SK-N-MC (cell line): ENCODE measurements around the gene AFF2.

ENCODE experiments used
- EZH2 ChIP-seq: fragments of 200-600 bp; sonication (generic); IDR thresholded peaks from one replicate; pipeline ENCODE4 v1.6.1; 2017; ENCODE audit warnings: antibody characterized with exemption
- FOXP2 ChIP-seq: optimal IDR thresholded peaks from 2 replicates; pipeline ENCODE3; 2011; ENCODE audit warnings: mild to moderate bottlenecking, moderate library complexity; ENCODE audit not compliant: insufficient read depth; ENCODE audit errors: extremely low read length, control extremely low read depth
- POLR2AphosphoS5 ChIP-seq: IDR thresholded peaks from 2 replicates; pipeline ENCODE4 v1.6.1; 2012; ENCODE audit warnings: mild to moderate bottlenecking, low read depth, low read length, borderline replicate concordance

GRCh38 chrX:148961985-148962384 is 461.6 kb downstream of the AFF2 start:
- TF ChIP-seq EZH2, result no peak
- no peak for TF ChIP-seq POLR2AphosphoS5
- no peak for TF ChIP-seq FOXP2
